C4-2B (cell line): Measurements from ENCODE around the gene ADAMTS1.

ENCODE experiments used
- ZFX ChIP-seq: fragments of 450-650 bp; IDR thresholded peaks from 2 replicates; pipeline ENCODE4 v1.6.1; 2017
- TF ChIP-seq, protein P1 (sequence below): fragments of 450-650 bp; conservative IDR thresholded peaks from 2 replicates; pipeline ENCODE4 v1.5.1; 2017; ENCODE audit warnings: mild to moderate bottlenecking

GRCh38 chr21:26883768-26884167, 38.6 kb upstream of the ADAMTS1 start:
- TF ChIP-seq, protein P1, sequence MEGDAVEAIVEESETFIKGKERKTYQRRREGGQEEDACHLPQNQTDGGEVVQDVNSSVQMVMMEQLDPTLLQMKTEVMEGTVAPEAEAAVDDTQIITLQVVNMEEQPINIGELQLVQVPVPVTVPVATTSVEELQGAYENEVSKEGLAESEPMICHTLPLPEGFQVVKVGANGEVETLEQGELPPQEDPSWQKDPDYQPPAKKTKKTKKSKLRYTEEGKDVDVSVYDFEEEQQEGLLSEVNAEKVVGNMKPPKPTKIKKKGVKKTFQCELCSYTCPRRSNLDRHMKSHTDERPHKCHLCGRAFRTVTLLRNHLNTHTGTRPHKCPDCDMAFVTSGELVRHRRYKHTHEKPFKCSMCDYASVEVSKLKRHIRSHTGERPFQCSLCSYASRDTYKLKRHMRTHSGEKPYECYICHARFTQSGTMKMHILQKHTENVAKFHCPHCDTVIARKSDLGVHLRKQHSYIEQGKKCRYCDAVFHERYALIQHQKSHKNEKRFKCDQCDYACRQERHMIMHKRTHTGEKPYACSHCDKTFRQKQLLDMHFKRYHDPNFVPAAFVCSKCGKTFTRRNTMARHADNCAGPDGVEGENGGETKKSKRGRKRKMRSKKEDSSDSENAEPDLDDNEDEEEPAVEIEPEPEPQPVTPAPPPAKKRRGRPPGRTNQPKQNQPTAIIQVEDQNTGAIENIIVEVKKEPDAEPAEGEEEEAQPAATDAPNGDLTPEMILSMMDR = no peak
- TF ChIP-seq ZFX = no peak
